Measurements from ENCODE around the gene MPDZ. TPM values are rescaled to one million over a fixed set of nuclear protein-coding genes. Genes with fewer than 3 reads are reported as not detected.

Gene MPDZ
- total and polyA plus RNA-seq, 2 of the 13 experiments (the other 11 are each of a cell fraction or from before 2014, with no cell fraction given): 12.4 to 14.7 TPM

DNA sequence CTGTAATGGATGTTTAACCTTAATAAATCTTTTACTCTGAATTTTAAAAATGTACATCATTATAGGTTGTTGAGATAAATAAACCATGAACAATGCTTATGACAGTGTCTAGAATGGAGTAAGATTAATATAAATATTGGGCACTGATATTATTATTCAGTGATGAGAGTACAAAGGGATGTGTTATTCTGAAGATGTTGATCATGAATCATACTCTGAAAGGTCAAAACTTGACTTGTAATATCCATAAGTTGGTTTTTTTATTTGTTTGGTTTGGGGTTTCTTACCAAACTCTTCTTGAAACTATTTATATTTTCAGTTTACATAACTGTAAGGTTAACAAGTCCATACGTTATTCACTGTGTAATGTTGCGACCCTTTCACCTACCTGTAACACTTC lies 163.2 kb downstream of the MPDZ start:
- ATAC-seq (no peak), DNase-seq (ENCODE audit: low spot score) (no peak), FAIRE-seq (no peak)
- no peaks in the 10 kb centered on the region for H3K9me3 ChIP-seq (ENCODE audit: low read length)
- no peak overlapping the region for H3K4me3 ChIP-seq (replicated peaks in 1 of 3; ENCODE audit: insufficient read depth in 1 of 3, low read depth in 2 of 3, low read length in 3 of 3)
- H3K36me3 ChIP-seq (replicated peaks in 1 of 2; ENCODE audit: control insufficient read depth in 1 of 2, insufficient read depth in 2 of 2, low read length in 2 of 2): no peaks in the 10 kb centered on the region
- ChIA-PET POLR2A (no interaction called here), CTCF (ENCODE audit: low intra/inter-chr PET ratio, low total read pairs) (no interaction called here)
- intact Hi-C loops (cut with micrococcal nuclease; ENCODE audit: unreplicated experiment) (no loop called here), in situ Hi-C loops (cut with HindIII; ENCODE audit: extremely low pct_ligation_motif_present, low pct_unique_long_range_greater_than_20kb) (no loop called here)
- no peaks in the 10 kb centered on the region for H3K4me1 ChIP-seq (ENCODE audit: insufficient read depth, low read length)
- no peak overlapping the region for H3K27ac ChIP-seq (ENCODE audit: extremely low read length, insufficient read depth, low read length)
- no peak overlapping the region for H3K4me2 ChIP-seq (ENCODE audit: low read depth, low read length)
- H3K27me3 ChIP-seq (ENCODE audit: control insufficient read depth in 1 of 2, insufficient read depth in 2 of 2, low read length in 2 of 2): no peaks in the 10 kb centered on the region
- H3K79me2 ChIP-seq (ENCODE audit: insufficient read depth, low read length): no peaks in the 10 kb centered on the region
- 92% methylated on average over 2 of the region's 2 CpGs for whole genome bisulfite sequencing (ENCODE audit: low lambda C conversion rate)
- no peaks in the 10 kb centered on the region for H4K20me1 ChIP-seq (ENCODE audit: insufficient read depth, low read length)
- no TSS peak for BruUV-seq (replicated peaks)
- H3K9ac ChIP-seq (ENCODE audit: insufficient read depth, low read depth, low read length): no peak overlapping the region
- no peak overlapping the region for H2AFZ ChIP-seq (ENCODE audit: low read length)
- TF ChIP-seq, protein P1, sequence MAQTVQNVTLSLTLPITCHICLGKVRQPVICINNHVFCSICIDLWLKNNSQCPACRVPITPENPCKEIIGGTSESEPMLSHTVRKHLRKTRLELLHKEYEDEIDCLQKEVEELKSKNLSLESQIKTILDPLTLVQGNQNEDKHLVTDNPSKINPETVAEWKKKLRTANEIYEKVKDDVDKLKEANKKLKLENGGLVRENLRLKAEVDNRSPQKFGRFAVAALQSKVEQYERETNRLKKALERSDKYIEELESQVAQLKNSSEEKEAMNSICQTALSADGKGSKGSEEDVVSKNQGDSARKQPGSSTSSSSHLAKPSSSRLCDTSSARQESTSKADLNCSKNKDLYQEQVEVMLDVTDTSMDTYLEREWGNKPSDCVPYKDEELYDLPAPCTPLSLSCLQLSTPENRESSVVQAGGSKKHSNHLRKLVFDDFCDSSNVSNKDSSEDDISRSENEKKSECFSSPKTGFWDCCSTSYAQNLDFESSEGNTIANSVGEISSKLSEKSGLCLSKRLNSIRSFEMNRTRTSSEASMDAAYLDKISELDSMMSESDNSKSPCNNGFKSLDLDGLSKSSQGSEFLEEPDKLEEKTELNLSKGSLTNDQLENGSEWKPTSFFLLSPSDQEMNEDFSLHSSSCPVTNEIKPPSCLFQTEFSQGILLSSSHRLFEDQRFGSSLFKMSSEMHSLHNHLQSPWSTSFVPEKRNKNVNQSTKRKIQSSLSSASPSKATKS (CRISPR knock-in tag; IDR thresholded peaks at IDR 0.05): no peak
- TF ChIP-seq, protein P2, sequence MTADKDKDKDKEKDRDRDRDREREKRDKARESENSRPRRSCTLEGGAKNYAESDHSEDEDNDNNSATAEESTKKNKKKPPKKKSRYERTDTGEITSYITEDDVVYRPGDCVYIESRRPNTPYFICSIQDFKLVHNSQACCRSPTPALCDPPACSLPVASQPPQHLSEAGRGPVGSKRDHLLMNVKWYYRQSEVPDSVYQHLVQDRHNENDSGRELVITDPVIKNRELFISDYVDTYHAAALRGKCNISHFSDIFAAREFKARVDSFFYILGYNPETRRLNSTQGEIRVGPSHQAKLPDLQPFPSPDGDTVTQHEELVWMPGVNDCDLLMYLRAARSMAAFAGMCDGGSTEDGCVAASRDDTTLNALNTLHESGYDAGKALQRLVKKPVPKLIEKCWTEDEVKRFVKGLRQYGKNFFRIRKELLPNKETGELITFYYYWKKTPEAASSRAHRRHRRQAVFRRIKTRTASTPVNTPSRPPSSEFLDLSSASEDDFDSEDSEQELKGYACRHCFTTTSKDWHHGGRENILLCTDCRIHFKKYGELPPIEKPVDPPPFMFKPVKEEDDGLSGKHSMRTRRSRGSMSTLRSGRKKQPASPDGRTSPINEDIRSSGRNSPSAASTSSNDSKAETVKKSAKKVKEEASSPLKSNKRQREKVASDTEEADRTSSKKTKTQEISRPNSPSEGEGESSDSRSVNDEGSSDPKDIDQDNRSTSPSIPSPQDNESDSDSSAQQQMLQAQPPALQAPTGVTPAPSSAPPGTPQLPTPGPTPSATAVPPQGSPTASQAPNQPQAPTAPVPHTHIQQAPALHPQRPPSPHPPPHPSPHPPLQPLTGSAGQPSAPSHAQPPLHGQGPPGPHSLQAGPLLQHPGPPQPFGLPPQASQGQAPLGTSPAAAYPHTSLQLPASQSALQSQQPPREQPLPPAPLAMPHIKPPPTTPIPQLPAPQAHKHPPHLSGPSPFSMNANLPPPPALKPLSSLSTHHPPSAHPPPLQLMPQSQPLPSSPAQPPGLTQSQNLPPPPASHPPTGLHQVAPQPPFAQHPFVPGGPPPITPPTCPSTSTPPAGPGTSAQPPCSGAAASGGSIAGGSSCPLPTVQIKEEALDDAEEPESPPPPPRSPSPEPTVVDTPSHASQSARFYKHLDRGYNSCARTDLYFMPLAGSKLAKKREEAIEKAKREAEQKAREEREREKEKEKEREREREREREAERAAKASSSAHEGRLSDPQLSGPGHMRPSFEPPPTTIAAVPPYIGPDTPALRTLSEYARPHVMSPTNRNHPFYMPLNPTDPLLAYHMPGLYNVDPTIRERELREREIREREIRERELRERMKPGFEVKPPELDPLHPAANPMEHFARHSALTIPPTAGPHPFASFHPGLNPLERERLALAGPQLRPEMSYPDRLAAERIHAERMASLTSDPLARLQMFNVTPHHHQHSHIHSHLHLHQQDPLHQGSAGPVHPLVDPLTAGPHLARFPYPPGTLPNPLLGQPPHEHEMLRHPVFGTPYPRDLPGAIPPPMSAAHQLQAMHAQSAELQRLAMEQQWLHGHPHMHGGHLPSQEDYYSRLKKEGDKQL (CRISPR knock-in tag; IDR thresholded peaks at IDR 0.05; ENCODE audit: low read depth): no peak
- TF ChIP-seq, protein P3, sequence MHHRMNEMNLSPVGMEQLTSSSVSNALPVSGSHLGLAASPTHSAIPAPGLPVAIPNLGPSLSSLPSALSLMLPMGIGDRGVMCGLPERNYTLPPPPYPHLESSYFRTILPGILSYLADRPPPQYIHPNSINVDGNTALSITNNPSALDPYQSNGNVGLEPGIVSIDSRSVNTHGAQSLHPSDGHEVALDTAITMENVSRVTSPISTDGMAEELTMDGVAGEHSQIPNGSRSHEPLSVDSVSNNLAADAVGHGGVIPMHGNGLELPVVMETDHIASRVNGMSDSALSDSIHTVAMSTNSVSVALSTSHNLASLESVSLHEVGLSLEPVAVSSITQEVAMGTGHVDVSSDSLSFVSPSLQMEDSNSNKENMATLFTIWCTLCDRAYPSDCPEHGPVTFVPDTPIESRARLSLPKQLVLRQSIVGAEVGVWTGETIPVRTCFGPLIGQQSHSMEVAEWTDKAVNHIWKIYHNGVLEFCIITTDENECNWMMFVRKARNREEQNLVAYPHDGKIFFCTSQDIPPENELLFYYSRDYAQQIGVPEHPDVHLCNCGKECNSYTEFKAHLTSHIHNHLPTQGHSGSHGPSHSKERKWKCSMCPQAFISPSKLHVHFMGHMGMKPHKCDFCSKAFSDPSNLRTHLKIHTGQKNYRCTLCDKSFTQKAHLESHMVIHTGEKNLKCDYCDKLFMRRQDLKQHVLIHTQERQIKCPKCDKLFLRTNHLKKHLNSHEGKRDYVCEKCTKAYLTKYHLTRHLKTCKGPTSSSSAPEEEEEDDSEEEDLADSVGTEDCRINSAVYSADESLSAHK (CRISPR knock-in tag; IDR thresholded peaks at IDR 0.05; ENCODE audit: borderline replicate concordance): no peak
- TF ChIP-seq, protein P4, sequence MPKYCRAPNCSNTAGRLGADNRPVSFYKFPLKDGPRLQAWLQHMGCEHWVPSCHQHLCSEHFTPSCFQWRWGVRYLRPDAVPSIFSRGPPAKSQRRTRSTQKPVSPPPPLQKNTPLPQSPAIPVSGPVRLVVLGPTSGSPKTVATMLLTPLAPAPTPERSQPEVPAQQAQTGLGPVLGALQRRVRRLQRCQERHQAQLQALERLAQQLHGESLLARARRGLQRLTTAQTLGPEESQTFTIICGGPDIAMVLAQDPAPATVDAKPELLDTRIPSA (CRISPR knock-in tag; IDR thresholded peaks at IDR 0.05; ENCODE audit: borderline replicate concordance): no peak
- TF ChIP-seq DR1 (CRISPR knock-in tag; IDR thresholded peaks at IDR 0.05): no peak
- TF ChIP-seq ZBTB3 (CRISPR knock-in tag; IDR thresholded peaks at IDR 0.05; ENCODE audit: borderline replicate concordance, low read depth): no peak
- no peak for TF ChIP-seq ZNF766 (CRISPR knock-in tag; IDR thresholded peaks at IDR 0.05; ENCODE audit: borderline replicate concordance)
- TF ChIP-seq, protein P5, sequence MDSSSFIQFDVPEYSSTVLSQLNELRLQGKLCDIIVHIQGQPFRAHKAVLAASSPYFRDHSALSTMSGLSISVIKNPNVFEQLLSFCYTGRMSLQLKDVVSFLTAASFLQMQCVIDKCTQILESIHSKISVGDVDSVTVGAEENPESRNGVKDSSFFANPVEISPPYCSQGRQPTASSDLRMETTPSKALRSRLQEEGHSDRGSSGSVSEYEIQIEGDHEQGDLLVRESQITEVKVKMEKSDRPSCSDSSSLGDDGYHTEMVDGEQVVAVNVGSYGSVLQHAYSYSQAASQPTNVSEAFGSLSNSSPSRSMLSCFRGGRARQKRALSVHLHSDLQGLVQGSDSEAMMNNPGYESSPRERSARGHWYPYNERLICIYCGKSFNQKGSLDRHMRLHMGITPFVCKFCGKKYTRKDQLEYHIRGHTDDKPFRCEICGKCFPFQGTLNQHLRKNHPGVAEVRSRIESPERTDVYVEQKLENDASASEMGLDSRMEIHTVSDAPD (CRISPR knock-in tag; IDR thresholded peaks at IDR 0.05): no peak
